ENCODE measurements around the gene CARMIL1.

GRCh38 chr6:25278914-25279747 is at the start of gene CARMIL1:
- TF ChIP-seq OSR1 (CRISPR knock-in tag; IDR thresholded peaks at IDR 0.05), result no peak
- TF ChIP-seq TCF4 (CRISPR knock-in tag; IDR thresholded peaks at IDR 0.05; ENCODE audit: borderline replicate concordance), result no peak
- TF ChIP-seq ESRRG (CRISPR knock-in tag; IDR thresholded peaks at IDR 0.05), result no peak
- no peak for TF ChIP-seq RARB (CRISPR knock-in tag; IDR thresholded peaks at IDR 0.05)
- no peak for TF ChIP-seq PPARA (CRISPR knock-in tag; IDR thresholded peaks at IDR 0.05; ENCODE audit: borderline replicate concordance)
- no peak for TF ChIP-seq TOX (CRISPR knock-in tag; IDR thresholded peaks at IDR 0.05; ENCODE audit: borderline replicate concordance)
- no peak for TF ChIP-seq BACH2 (CRISPR knock-in tag; IDR thresholded peaks at IDR 0.05; ENCODE audit: borderline replicate concordance)
- no peak for TF ChIP-seq TSHZ2 (CRISPR knock-in tag; IDR thresholded peaks at IDR 0.05)
- no peak for TF ChIP-seq ZFP3 (CRISPR knock-in tag; IDR thresholded peaks at IDR 0.05)
- no peak for TF ChIP-seq GLIS3 (CRISPR knock-in tag; IDR thresholded peaks at IDR 0.05)
- TF ChIP-seq PATZ1 (CRISPR knock-in tag; IDR thresholded peaks at IDR 0.05; ENCODE audit: borderline replicate concordance), result no peak; the same call in 1 of the 2 replicates
- TF ChIP-seq CREB5 (CRISPR knock-in tag; IDR thresholded peaks at IDR 0.05; ENCODE audit: low read depth), result no peak
- no peak for TF ChIP-seq POU6F1 (CRISPR knock-in tag; IDR thresholded peaks at IDR 0.05; ENCODE audit: borderline replicate concordance, low read depth)
- TF ChIP-seq ZNF8 (CRISPR knock-in tag; IDR thresholded peaks at IDR 0.05), result no peak
